HG03469 (cell line): ENCODE data around the gene FOXE3.

Experiments
- ATAC-seq: cut with Tn5 transposase; IDR thresholded peaks from one replicate; pipeline ENCODE4 v1.9.1; 2021; ENCODE audit warnings: mild to moderate bottlenecking, moderate library complexity, moderate number of reproducible peaks; ENCODE audit not compliant: unreplicated experiment

Gene FOXE3

GRCh38 chr1:47415728-47416318 is at the start of gene FOXE3:
FOXE3 (plus strand) TSS chr1:47416285; CDS start chr1:47416316, 31 bp downstream.
- ATAC-seq: no peak

DNA sequence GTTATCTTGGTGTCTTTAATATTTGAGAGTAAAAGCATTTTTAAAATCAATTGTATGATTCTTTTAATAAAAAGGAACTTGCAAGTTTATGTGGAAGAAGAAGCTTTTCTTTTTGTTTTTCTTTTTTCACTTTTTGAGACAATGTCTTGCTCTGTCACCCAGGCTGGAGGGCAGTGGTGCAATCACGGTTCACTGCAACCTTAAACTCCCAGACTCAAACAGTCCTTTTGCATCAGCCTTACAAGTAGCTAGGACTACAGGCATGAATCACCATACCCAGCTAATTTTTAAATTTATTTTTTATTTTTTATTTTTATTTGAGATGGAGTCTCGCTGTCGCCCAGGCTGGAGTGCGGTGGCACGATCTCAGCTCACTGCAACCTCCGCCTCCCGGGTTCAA is 48.4 kb upstream of the FOXE3 start:
- no peak for ATAC-seq

DNA sequence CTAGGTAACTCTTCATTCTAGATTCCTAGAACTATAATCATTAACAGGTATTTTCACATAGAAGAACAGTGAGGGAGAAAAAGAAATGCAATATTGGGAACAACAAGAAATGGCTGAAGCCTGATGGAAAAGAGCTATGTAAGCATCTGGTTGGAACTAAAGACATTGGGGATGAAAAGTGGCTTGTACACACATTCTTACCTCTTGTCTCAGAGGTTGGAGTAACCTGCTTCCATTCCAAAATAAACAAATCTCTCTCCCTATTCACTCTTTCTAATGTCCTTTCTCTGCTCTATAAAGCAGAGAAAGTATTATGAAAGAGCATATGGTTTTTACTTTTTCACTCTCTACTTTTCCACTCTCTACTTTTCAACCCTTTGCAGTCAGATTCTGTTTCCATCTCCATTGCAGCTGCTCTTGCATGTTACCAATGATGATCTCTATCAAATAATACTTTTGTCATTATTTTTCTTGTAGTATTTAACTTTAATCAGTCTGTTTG is 45.0 kb upstream of the FOXE3 start:
- no peak for ATAC-seq

GRCh38 chr1:47374501-47374900 is 41.6 kb upstream of the FOXE3 start:
- ATAC-seq: no peak

GRCh38 chr1:47378147-47378546 is 37.9 kb upstream of the FOXE3 start:
- no peak for ATAC-seq

- ATAC-seq: no peak
These were observed 35.4 kb upstream of the FOXE3 start for GRCh38 chr1:47380699-47381098.

GRCh38 chr1:47382399-47382983 is 33.6 kb upstream of the FOXE3 start:
- ATAC-seq: no peak

- ATAC-seq: no peak
These were observed 32.0 kb upstream of the FOXE3 start for GRCh38 chr1:47384083-47384482.

GRCh38 chr1:47385020-47385419 is 31.1 kb upstream of the FOXE3 start:
- no peak for ATAC-seq

DNA sequence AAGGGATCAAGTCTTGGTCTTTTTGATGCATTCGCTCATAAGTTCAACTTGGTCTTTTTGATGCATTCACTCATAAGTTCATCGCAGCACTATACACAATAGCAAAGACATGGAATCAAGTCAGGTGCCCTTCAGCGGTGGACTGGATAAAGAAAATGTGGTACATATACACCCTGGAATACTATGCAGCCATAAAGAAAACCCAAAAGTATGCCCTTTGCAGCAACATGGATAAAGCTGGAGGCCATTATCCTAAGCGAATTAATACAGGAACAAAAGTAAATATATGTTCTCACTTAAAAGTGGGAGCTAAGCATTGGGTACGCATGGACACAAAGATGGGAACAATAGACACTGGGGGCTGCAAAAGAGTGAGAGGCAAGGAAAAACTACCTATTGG is 29.8 kb upstream of the FOXE3 start:
- no peak for ATAC-seq

- no peak for ATAC-seq
These were observed 27.8 kb upstream of the FOXE3 start for GRCh38 chr1:47388030-47388890.

- no peak for ATAC-seq
These were observed 27.2 kb upstream of the FOXE3 start for GRCh38 chr1:47388891-47389238.

DNA sequence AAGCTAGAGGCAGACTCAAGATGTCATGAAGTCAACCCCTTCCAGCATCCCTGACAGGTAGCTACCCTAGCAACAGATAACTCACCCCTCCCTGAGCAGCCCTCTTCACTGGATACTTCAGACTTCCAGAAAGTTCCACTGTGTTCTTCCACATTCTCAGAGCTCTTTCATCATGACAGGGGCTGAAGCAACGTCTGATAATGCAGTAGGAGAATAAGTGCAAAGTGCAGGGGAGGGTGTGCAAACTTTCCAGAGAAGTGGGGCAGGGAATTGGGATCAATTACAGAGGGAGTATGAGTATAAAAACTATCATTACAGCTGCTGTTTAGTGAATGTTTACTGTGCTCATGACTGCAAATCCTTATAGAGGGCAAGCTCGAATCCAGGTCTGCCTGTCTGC is 26.4 kb upstream of the FOXE3 start:
- ATAC-seq: no peak

- no peak for ATAC-seq
These were observed 25.2 kb upstream of the FOXE3 start for GRCh38 chr1:47390843-47391242.

GRCh38 chr1:47393141-47393540 is 22.9 kb upstream of the FOXE3 start:
- ATAC-seq: no peak

GRCh38 chr1:47395433-47395832 is 20.7 kb upstream of the FOXE3 start:
- ATAC-seq: no peak

- no peak for ATAC-seq
These were observed 19.4 kb upstream of the FOXE3 start for GRCh38 chr1:47396671-47397196.

DNA sequence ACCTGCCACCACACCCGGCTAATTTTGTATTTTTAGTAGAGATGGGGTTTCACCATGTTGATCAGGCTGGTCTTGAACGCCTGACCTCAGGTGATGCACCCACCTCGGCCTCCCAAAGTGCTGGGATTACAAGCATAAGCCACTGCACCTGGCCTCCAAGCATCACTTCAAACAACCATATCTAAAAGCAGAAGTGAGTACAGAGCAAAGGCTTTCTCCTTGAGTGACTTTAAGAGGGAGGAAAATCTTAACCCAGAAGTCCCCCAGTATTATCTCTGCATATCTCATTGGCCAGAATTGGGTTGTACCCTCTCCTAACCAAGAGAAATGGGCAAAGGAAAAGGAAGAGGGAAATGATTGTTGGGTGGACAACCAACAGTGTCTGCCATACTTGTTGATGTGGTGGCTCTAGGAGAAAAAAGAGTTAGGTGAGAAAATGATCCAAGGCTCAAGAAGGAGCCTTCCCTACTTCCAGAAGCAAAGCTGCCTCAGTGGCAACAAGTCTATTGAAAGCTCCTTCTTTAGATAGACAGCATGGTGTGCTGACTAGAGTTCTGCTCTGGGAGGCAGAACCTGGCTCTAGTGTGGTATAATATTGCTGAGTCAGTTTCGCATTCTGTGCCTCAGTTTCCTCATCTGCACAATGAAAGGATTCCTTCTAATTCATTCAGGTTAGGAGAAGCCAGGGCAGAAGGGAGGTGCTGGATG is 16.8 kb upstream of the FOXE3 start:
- ATAC-seq: no peak

GRCh38 chr1:47399846-47400155 is 16.3 kb upstream of the FOXE3 start:
- no peak for ATAC-seq

DNA sequence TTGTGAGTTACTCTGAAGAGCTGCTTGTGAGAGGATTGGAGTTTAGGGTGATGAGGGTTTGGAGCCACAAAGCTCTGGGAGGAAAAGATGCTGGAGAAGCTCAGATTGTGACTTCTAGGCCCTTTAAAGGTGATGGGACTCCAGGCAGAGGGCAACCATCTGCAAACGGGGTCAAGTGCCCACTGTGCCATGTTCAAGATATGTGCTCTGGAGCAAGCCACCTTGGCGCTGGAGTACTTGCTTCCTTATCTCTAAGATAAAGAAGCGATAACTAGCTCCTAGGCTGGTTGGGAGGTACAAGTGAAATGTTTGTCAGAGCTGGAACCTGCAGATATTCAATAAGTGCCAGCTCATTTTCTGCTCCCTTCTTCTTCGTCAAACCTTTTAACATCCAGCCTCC is 14.3 kb upstream of the FOXE3 start:
- no peak for ATAC-seq

DNA sequence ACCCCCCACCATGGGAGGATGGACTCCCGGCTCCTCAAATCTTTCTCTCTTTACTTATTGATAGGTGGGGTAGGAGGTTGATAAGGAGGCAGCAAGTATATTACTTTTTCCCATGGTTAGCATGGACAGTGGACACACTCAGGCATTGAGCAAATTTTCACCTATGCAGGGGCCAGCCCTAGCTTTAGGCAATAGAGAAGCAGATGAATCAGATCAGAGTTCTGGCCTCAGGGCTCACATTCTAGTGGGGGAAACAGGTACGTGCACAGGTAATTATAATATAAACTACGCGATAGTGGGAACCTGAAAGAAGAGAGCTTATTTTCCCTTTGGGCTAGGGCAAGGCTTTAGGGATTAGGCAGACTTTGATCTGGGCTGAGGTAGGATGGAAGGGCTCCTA is 13.5 kb upstream of the FOXE3 start:
- ATAC-seq: no peak
